NCI-H128 (cell line): ENCODE data around the gene CSNK2A1.
"Not testable (repeated sequence)": the region's sequence is repeated elsewhere in the genome, so short reads cannot be mapped to it uniquely, and the experiment has no call there.

Experiments used
- DNase-seq: peaks from one replicate; lab custom pipeline; 2025; ENCODE audit not compliant: unreplicated experiment; lab: John Stamatoyannopoulos, UW

Gene CSNK2A1

DNA sequence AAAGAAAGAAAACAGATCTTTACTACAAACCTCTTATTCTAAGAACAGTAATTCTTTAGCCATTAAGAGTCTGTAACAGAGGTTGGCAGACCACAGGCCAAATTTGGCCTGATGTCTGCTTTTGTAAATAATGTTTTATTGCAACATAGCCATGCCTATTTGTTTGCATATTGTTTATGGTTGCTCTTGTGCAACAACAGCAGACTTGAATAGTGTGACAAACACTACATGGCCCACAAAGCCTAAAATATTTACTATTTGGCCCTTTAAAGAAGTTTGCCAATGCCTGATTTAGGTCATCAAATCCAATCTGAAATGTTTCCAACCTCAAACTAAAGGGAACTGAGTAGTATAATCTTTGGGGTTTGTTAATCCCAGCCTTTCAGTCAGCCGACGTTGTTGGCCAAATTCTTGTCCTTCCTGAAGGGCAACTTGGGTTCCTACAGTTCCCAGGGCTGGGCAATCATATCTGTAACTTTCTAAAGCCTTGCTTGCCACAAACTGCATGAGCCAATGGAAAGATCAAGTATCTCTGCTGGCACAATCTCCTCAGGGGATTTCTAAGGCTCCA lies 47.4 kb downstream of the CSNK2A1 start:
- no peak for DNase-seq

DNA sequence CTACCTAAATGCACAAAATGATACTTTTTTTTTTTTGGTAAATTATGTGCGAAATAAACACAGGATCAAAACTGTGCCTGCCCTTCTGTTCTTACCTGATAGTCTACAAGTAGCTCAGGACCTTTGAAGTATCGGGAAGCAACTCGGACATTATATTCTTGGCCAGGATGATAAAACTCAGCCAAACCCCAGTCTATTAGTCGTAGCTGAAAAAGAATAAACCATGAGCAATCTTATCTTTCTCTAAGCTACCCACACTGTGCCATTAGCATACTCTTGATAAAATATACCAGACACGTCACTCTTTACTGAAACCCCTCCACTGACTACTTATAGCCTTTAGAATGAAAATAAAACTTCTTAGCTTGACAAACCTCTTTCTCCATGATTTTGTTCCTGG lies 51.4 kb downstream of the CSNK2A1 start:
- DNase-seq: no peak

GRCh38 chr20:487655-488054 lies 55.9 kb downstream of the CSNK2A1 start:
- DNase-seq: no peak

- no peak for DNase-seq
Observed at GRCh38 chr20:483815-484644, 59.6 kb downstream of the CSNK2A1 start.

- no peak for DNase-seq
Observed at GRCh38 chr20:481167-481566, 62.4 kb downstream of the CSNK2A1 start.

- DNase-seq: no peak
Observed at GRCh38 chr20:480044-480443, 63.5 kb downstream of the CSNK2A1 start.

GRCh38 chr20:479487-479886 lies 64.1 kb downstream of the CSNK2A1 start:
- no peak for DNase-seq

GRCh38 chr20:478949-479429 lies 64.6 kb downstream of the CSNK2A1 start:
- DNase-seq: peak; percentile 16

DNA sequence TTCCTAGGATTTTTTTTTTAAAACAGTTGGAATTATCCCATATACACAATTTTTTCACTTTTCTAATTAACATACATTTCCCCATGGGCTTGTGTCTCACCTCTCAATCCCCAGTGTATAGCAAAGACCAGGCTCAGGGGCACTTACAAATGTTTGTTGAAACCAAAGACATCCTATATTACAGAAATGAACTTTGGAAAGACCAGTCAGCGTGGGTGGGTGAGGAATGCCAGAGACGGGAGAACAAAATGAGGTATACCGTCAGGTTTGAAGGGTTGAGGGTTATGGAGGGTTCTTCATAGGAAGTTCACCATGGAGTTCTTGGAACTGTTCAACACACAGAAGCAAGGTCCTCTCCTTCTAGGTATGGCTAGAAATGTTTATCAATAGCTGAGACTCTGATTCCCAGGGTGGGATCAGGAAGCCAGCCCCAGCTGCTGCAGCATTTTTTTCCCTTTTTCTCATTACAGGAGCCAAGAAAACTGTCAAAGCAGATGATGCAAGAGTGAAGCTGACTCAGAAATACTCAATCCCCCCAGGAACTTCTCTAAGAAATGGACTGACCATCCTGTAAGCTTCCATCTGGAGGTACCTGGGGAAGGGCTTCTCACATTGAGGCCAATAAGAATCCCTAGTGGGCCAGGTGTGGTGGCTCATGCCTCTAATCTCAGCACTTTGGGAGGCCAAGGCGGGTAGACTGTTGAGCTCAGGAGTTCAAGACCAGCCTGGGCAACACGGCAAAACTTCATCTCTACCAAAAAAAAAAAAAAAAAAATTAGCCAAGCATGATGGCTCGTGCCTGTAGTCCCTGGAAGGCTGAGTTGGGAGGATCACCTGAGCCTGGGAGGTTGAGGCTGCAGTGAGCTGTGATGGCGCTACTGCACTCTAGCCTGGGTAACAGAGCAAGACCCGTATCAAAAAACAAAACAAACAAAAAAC lies 65.3 kb downstream of the CSNK2A1 start:
- no peak for DNase-seq

- DNase-seq: not testable (repeated sequence)
Observed at GRCh38 chr20:476561-477249, 66.9 kb downstream of the CSNK2A1 start.

DNA sequence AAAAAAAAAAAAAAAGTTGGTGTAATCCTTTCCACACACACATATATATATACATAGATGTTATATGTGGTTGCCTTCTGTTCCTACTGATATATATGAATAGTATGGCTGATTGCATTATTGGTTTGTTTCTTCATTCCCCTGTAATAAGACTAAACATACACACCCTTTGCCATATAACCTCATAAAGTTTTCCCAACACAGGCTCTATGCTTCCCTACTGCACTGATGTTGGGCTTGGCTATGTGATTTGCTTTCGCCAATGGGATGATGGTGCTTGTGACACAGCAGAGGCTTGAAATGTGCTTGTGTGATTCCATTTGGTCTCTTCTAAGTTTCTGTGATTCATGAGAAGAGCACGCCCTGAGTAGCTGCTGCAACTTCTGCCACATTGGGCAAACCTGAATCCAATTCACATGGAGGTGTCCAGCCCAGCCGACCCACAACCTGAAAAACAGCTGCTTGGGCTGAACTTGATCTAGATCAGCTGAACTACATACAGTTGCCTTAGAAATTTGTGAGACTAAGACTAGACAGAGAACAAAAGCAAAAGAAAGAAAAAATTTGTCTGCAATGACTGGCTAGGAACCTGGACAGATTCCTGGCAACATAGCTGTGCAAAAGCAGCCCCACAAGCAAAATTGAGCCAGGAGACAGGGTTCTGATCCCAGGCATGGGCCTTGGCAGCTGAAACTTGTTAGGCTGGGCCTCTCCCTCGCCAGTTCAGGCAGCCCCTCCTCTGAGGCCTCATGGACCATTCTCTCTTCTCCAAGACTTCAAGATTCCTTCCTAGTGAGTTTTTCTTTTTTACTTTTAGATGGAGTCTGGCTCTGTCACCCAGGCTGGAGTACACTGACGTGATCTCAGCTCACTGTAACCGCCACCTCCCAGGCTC lies 67.9 kb downstream of the CSNK2A1 start:
- DNase-seq: no peak

DNA sequence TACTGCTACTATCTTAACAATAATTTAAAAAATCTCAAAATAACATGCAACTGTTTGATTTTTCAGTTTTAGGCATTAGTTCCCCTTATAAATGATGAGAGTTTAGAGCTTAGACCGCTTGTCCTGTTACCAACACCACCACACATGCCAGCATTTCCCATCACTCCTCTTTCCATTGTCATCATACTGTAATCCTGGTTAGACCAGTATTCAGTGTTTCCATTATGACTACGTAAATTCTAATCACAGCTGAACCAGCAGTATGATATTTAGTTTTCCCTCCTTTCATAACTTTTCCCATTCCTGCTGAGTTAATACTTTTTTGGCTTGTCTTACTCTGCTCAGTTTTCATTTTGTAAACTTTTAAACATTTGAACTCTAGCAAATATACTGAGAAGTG lies 69.0 kb downstream of the CSNK2A1 start:
- DNase-seq: no peak

DNA sequence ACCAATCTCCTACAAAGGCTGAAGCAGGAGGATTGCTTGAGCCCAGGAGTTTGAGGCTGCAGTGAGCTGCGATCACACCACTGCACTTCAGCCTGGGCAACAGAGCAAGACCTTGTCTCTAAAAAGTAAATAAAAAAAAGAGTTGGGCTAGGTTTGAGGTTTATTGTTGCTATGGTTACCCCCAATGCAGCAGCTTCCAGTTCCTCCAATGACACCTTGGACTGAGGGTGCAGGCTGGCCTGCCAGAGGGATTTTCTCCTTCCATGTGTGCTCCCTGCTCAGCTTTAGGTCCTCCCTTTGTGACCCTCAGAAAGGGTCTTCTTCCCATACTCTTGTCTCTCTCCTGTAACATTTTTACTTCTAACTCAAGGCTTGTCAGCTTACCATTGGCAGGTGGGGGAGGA lies 70.7 kb downstream of the CSNK2A1 start:
- no peak for DNase-seq

DNA sequence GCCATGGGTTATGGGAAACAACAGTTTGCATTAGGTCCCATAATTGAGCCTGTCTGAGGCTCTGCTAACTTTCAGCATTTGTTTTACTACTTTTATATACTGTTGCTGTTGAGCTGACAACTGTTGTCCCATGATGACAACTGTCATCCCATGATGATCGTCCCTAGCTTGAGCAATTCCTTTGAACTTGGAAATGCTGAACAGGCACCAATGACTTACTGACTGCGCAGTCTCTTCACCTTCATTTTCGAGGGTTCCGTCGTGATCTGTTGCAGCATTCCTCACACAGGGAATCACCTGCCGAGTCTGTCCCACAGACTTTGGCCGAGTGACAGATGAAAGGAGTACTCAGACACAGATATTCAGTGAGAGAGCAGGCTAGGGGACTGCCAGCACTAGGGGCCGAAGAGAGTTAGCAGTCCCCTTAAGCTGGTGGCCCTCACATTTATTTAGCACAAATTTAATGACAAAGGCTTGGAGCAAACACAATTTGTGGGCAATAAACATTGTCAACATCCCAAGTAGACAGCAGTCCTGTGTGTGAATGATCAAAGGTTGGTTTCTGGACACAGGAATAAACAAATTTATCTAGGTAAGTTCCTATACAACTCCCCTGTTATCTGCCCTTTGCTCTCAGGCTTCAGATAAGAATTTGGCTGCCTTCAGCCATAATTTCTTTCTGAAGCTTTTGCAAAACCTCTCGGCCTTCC lies 71.3 kb downstream of the CSNK2A1 start:
- DNase-seq: no peak

GRCh38 chr20:469746-470490 lies 73.7 kb downstream of the CSNK2A1 start:
- DNase-seq: no peak

DNA sequence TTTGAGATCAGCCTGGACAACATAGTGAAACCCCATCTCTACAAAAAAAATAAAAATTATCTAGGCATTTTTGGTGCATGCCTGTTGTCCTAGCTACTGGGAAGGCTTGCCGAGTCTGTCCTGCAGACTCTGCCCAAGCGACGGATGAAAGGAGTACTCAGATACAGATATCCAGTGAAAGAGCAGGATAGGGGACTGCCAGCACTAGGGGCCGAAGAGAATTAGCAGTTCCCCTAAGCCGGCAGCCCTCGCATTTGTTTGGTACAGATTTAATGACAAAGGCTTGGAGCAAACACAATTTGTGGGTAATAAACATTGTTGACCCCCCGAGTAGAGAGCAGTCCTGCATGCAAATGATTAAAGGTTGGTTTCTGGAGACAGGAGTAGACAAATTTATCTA lies 75.8 kb downstream of the CSNK2A1 start:
- no peak for DNase-seq

DNA sequence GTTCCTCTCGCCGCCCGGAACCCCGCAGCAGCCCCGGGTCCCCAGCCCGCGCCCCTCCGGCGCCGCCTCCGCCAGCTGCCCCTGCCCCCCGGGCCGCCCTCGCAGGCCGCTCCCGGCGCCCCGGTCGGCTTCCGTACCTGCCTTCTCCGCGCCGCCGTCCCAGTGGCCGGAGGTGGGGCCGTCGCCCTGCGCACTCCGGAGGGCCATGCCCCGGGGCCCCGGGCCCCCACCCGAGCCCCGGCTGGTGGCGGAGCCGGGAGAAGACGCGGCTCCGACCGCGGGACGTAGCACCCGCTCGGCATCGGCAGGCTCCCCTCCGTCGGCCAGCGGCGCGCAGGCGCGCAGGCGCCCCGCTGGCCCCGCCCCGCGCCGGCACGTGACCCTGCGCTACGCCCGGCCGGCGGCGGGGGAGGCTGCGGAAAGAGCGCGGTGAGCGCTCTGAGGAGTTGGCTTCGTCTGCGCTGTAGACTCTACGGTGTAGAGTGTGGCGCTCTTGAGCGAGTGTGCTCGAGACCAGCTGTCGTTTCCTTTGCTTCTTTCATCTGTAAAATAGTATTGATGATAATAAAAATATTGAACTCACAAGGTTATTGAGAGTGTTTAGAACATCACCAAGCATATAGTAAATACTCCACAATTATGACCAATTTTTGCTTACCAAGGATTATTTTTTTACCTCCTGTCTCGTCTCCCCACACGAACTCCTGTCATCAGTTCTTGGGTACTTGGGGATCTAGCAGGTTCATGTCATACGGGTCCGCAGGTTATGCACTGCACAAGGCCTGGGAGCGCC lies 81.2 kb downstream of the CSNK2A1 start, which contains the start of gene TBC1D20:
TSS of gene TBC1D20 (minus strand) at position 335 of the 793 bp plus-strand sequence. CDS start at position 207, 128 bp downstream.
- peak; percentile 51 for DNase-seq
